Measurements from ENCODE around the gene RPL18. TPM values are rescaled to one million over a fixed set of nuclear protein-coding genes. Genes with fewer than 3 reads are reported as not detected.

RPL18 gene
- total RNA-seq, 6 donors from 2014 or later = 950 to 1,930 (median 1,443) TPM

DNA sequence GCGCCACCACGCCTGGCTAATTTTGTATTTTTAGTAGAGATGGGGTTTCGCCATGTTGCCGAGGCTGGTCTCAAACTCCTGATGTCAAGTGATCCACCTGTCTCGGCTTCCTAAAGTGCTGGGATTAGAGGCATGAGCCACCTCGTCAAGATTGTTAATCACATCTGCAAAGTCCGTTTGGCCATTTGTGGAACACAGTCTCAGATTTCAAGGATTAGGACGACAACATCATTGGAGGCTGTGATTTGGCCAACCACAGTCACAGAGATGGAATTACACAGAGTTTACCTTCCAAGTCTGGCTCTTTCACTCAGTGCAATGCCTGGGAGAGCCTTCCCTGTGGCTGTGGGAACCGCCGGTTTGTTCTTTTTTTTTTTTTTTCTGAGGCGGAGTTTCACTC is 49.2 kb downstream of the RPL18 start:
- DNase-seq (no peak), ATAC-seq (ENCODE audit: low FRiP score in 2 of 2) (no peak)
- peak overlapping the region in 1 of 4 donors; percentile 7 for H3K27ac ChIP-seq
- H3K4me3 ChIP-seq = no peak overlapping the region
- H3K36me3 ChIP-seq = no peaks in the 10 kb centered on the region
- H3K9me3 ChIP-seq = no peaks in the 10 kb centered on the region
- TF ChIP-seq CTCF (IDR thresholded peaks at IDR 0.05) = no peak
- TF ChIP-seq POLR2A (IDR thresholded peaks at IDR 0.05) = no peak
- no peak for TF ChIP-seq POLR2AphosphoS5 (IDR thresholded peaks at IDR 0.05)
- no peak for TF ChIP-seq EP300 (IDR thresholded peaks at IDR 0.05)
- peaks cover 5 to 22% (median 9%) of the 10 kb centered on the region in 4 donors for H3K4me1 ChIP-seq
- H3K27me3 ChIP-seq = no peaks in the 10 kb centered on the region
- 53 to 54% methylated on average over 11 of the region's 11 CpGs for WGBS, 2 donors

- peak overlapping the region; percentile 48 to 80 (median 64) for H3K27ac ChIP-seq
- 18 to 35% methylated on average over 12 to 18 of the region's 19 CpGs for WGBS, 2 donors
Observed at GRCh38 chr19:48568345-48568886, 50.6 kb downstream of the RPL18 start.

More at GRCh38 chr19:48568345-48568886, 50.6 kb downstream of the RPL18 start:
- Histone ChIP-seq H3K9me3 (no peaks in the 10 kb centered on the region), H3K27me3 (no peaks in the 10 kb centered on the region), H3K36me3 (no peaks in the 10 kb centered on the region), H3K4me1 (peaks cover 5 to 16% (median 9%) of the 10 kb centered on the region in 4 donors), H3K4me3 (no peak overlapping the region)
- TF ChIP-seq POLR2AphosphoS5 (IDR thresholded peaks at IDR 0.05) (peak; percentile 53 to 68), POLR2A (IDR thresholded peaks at IDR 0.05) (peak in 1 of 4 donors; percentile 51), EP300 (IDR thresholded peaks at IDR 0.05) (peak in 1 of 4 donors; percentile 68), CTCF (IDR thresholded peaks at IDR 0.05) (no peak)
- ATAC-seq (ENCODE audit: low FRiP score in 2 of 2) (peak; percentile 88 to 94), DNase-seq (peak; percentile 85 to 92)

Other genes starting within 250 kb of the RPL18 start
- gene KDELR1, start 227.6 kb downstream of the RPL18 start, total RNA-seq = 100 to 1,000 TPM in 2 of 6 donors, 10 to 100 TPM in 4; 44.6 to 141 (median 96.8) TPM
- 1 to 10 TPM in 2 of 6 donors, under 1 TPM in 4; 0.15 to 1.4 (median 0.57) TPM for gene GRIN2D, start 225.5 kb downstream of the RPL18 start, total RNA-seq
- 10 to 100 TPM; 10.5 to 44.1 (median 31.6) TPM for gene GRWD1, start 173.2 kb downstream of the RPL18 start, total RNA-seq
- 1 to 10 TPM in 3 of 6 donors, under 1 TPM in 3; 0.54 to 1.9 (median 0.91) TPM for gene KCNJ14, start 163.6 kb downstream of the RPL18 start, total RNA-seq
- 100 to 1,000 TPM in 2 of 6 donors, 10 to 100 TPM in 4; 53.4 to 195 (median 77.0) TPM for gene CYTH2, start 149.8 kb downstream of the RPL18 start, total RNA-seq
- 10 to 100 TPM in 4 of 6 donors, 1 to 10 TPM in 2; 4.9 to 45.1 (median 13.1) TPM for gene LMTK3, start 107.3 kb downstream of the RPL18 start, total RNA-seq
- 10 to 100 TPM; 10.5 to 19.6 (median 15.2) TPM for gene SULT2B1, start 67.0 kb downstream of the RPL18 start, total RNA-seq
- gene SPACA4, start 12.4 kb downstream of the RPL18 start, total RNA-seq = under 1 TPM in 1 of 6 donors, not detected in 5; 0.27 TPM
- 10 to 100 TPM; 24.0 to 87.3 (median 43.3) TPM for gene FAM83E, start 4.1 kb downstream of the RPL18 start, total RNA-seq
- gene SPHK2, start 328 bp upstream of the RPL18 start, total RNA-seq = 10 to 100 TPM in 5 of 6 donors, 1 to 10 TPM in 1; 9.1 to 50.3 (median 26.8) TPM
- gene DBP, start 18.2 kb upstream of the RPL18 start, total RNA-seq = 10 to 100 TPM in 3 of 6 donors, 1 to 10 TPM in 3; 5.2 to 25.4 (median 10.0) TPM
- gene CA11, start 27.0 kb upstream of the RPL18 start, total RNA-seq = 1 to 10 TPM; 2.1 to 8.1 (median 5.3) TPM
- 1 to 10 TPM in 3 of 6 donors, under 1 TPM in 2, not detected in 1; 0.57 to 3.1 (median 1.0) TPM for gene NTN5, start 53.8 kb upstream of the RPL18 start, total RNA-seq
- gene FUT2, start 76.8 kb upstream of the RPL18 start, total RNA-seq = 1 to 10 TPM in 3 of 6 donors, under 1 TPM in 2, not detected in 1; 0.15 to 4.7 (median 1.9) TPM
- 1 to 10 TPM in 5 of 6 donors, not detected in 1; 1.1 to 3.1 (median 1.3) TPM for gene MAMSTR, start 100.5 kb upstream of the RPL18 start, total RNA-seq
- gene RASIP1, start 121.4 kb upstream of the RPL18 start, total RNA-seq = 10 to 100 TPM; 14.7 to 74.4 (median 26.3) TPM
- gene IZUMO1, start 127.7 kb upstream of the RPL18 start, total RNA-seq = 1 to 10 TPM in 5 of 6 donors, not detected in 1; 1.4 to 4.2 (median 2.5) TPM
- gene FUT1, start 133.5 kb upstream of the RPL18 start, total RNA-seq = 10 to 100 TPM in 3 of 6 donors, 1 to 10 TPM in 3; 7.2 to 17.4 (median 10.1) TPM
- not detected for gene FGF21, start 136.3 kb upstream of the RPL18 start, total RNA-seq
- 100 to 1,000 TPM in 1 of 6 donors, 10 to 100 TPM in 5; 50.7 to 221 (median 81.2) TPM for gene BCAT2, start 191.9 kb upstream of the RPL18 start, total RNA-seq
- gene HSD17B14, start 217.3 kb upstream of the RPL18 start, total RNA-seq = 10 to 100 TPM; 13.8 to 65.0 (median 28.5) TPM
- gene PLEKHA4, start 249.4 kb upstream of the RPL18 start, total RNA-seq = 10 to 100 TPM in 5 of 6 donors, 1 to 10 TPM in 1; 6.3 to 34.9 (median 21.2) TPM